OCI-LY7 (cell line): ENCODE measurements around the gene BTBD7. TPM values are rescaled to one million over a fixed set of nuclear protein-coding genes. Genes with fewer than 3 reads are reported as not detected.

Experiments
- BruUV-seq: library from RNA; stranded (reverse); fragments of 400-500 nt; replicated peaks from 2 replicates; lab custom pipeline; 2021; lab: Mats Ljungman, UMichigan
- CTCF ChIA-PET: fragments of 300-600 bp; sonication (Branson Sonifier 250); formaldehyde crosslinking; loops from one replicate; lab custom pipeline; 2022; ENCODE audit warnings: antibody characterized with exemption; ENCODE audit not compliant: unreplicated experiment; lab: Charles Lee
- POLR2A ChIA-PET: fragments of 300-600 bp; sonication (Branson Sonifier 250); formaldehyde crosslinking; loops from one replicate; lab custom pipeline; 2022; ENCODE audit warnings: antibody characterized with exemption; lab: Charles Lee
- DNase-seq: peaks from one replicate; pipeline ENCODE4 v3.0.0-alpha.2; 2015; ENCODE audit warnings: low spot score
- H2AFZ ChIP-seq: fragments of 200-600 bp; sonication (generic), shearing (Covaris generic); 2 replicates; pipeline ENCODE4 v1.6.1; 2014; ENCODE audit warnings: mild to moderate bottlenecking, antibody characterized with exemption, low read length, moderate library complexity
- H3K27ac ChIP-seq: fragments of 200-600 bp; sonication (generic); 2 replicates; pipeline ENCODE4 v1.5.1; 2014; ENCODE audit warnings: mixed run types, low read depth, mild to moderate bottlenecking, moderate library complexity, low read length, inconsistent platforms; ENCODE audit not compliant: poor library complexity, severe bottlenecking
- H3K36me3 ChIP-seq: fragments of 200-600 bp; sonication (generic); 2 replicates; pipeline ENCODE4 v1.6.1; 2014; ENCODE audit warnings: mild to moderate bottlenecking, antibody characterized with exemption, low read length, moderate library complexity, mixed read lengths; ENCODE audit not compliant: insufficient read depth
- H3K4me1 ChIP-seq: fragments of 200-600 bp; sonication (generic); 2 replicates; pipeline ENCODE4 v1.5.1; 2014; ENCODE audit warnings: mild to moderate bottlenecking, low read length; ENCODE audit not compliant: insufficient read depth, poor library complexity, severe bottlenecking
- H3K4me2 ChIP-seq: fragments of 200-600 bp; sonication (generic); 2 replicates; pipeline ENCODE4 v1.6.1; 2014; ENCODE audit warnings: mild to moderate bottlenecking, low read length
- H3K4me3 ChIP-seq: fragments of 200-600 bp; sonication (generic); 2 replicates; pipeline ENCODE4 v1.5.1; 2014; ENCODE audit warnings: mild to moderate bottlenecking, low read depth, low read length; ENCODE audit not compliant: poor library complexity, severe bottlenecking
- H3K79me2 ChIP-seq: fragments of 200-600 bp; sonication (generic); 2 replicates; pipeline ENCODE4 v1.6.1; 2016; ENCODE audit warnings: low read depth, mild to moderate bottlenecking, low read length, moderate library complexity, mixed read lengths; ENCODE audit not compliant: insufficient read depth
- H3K9me2 ChIP-seq: fragments of 200-600 bp; sonication (generic); 2 replicates; pipeline ENCODE4 v1.6.1; 2016; ENCODE audit warnings: mild to moderate bottlenecking, low read length, mixed read lengths; ENCODE audit not compliant: insufficient read depth
- H3K9me3 ChIP-seq: fragments of 200-600 bp; sonication (generic); 2 replicates; pipeline ENCODE4 v1.6.1; 2014; ENCODE audit warnings: mild to moderate bottlenecking, mixed run types, low read length, mixed read lengths
- H4K20me1 ChIP-seq: fragments of 200-600 bp; sonication (generic); 2 replicates; pipeline ENCODE4 v1.6.1; 2014; ENCODE audit warnings: mild to moderate bottlenecking, antibody characterized with exemption, low read length, moderate library complexity, mixed read lengths; ENCODE audit not compliant: insufficient read depth
- EZH2phosphoT487 ChIP-seq: fragments of 200-600 bp; sonication (generic); IDR thresholded peaks from 2 replicates; pipeline ENCODE4 v1.6.1; 2018; ENCODE audit warnings: low read depth, borderline replicate concordance, mild to moderate bottlenecking, mixed run types, antibody characterized with exemption, low read length, moderate library complexity, mixed read lengths
- intact Hi-C: fragments of 100-400 bp; cut with micrococcal nuclease; formaldehyde crosslinking; loops from one replicate; pipeline ENCODE4 v1.10.0; 2022; ENCODE audit not compliant: unreplicated experiment
- total RNA-seq, 2 experiments: library from RNA; depleted of rRNA in 1 of 2; stranded (reverse); fragments of >200 nt in 1 of 2; shearing (Covaris generic) in 1 of 2; gene quantifications; 2 replicates each; pipeline ENCODE4 v1.2.3, GENCODE V29; 2014 to 2022
- TF ChIP-seq, protein P1 (sequence below): fragments of 200-600 bp; sonication (generic); conservative IDR thresholded peaks from 2 replicates; pipeline ENCODE4 v1.5.1; 2014; ENCODE audit warnings: mild to moderate bottlenecking, antibody characterized with exemption, low read length, moderate library complexity, mixed read lengths

The BTBD7 gene
- total RNA-seq, 2 experiments from 2014 or later = 9.7 to 19.6 TPM

DNA sequence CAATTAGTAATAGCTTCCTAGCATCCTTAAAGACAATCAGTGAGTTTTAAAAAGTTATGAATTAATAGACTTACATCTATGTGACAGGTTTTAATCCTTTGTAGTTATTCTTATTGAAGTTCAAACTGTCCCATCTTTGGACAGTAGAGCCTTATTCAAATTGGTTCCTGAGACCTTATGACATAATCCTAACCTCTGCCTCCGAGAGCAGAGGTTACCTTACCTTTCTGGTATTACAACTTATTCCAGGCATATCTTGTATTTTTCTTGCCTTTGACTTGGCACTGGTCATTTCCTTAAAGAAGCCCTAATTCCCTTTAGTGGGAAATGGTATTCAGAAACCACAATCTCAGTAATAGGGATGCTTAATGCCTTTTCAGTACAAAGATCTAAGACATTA is 21.8 kb downstream of the BTBD7 start:
- ChIA-PET POLR2A (interaction anchor here (0.7 kb wide), 1 partner anchor 9 kb away, joined by 3 read pairs; no protein-coding TSS in a partner anchor), CTCF (no interaction called here)
- TF ChIP-seq, protein P1, sequence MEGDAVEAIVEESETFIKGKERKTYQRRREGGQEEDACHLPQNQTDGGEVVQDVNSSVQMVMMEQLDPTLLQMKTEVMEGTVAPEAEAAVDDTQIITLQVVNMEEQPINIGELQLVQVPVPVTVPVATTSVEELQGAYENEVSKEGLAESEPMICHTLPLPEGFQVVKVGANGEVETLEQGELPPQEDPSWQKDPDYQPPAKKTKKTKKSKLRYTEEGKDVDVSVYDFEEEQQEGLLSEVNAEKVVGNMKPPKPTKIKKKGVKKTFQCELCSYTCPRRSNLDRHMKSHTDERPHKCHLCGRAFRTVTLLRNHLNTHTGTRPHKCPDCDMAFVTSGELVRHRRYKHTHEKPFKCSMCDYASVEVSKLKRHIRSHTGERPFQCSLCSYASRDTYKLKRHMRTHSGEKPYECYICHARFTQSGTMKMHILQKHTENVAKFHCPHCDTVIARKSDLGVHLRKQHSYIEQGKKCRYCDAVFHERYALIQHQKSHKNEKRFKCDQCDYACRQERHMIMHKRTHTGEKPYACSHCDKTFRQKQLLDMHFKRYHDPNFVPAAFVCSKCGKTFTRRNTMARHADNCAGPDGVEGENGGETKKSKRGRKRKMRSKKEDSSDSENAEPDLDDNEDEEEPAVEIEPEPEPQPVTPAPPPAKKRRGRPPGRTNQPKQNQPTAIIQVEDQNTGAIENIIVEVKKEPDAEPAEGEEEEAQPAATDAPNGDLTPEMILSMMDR = no peak
- no peak for TF ChIP-seq EZH2phosphoT487
- BruUV-seq = no TSS peak
- no peak overlapping the region for H3K4me3 ChIP-seq
- H2AFZ ChIP-seq = no peak overlapping the region
- no peaks in the 10 kb centered on the region for H3K9me3 ChIP-seq
- no peaks in the 10 kb centered on the region for H3K36me3 ChIP-seq
- no peaks in the 10 kb centered on the region for H3K9me2 ChIP-seq
- H3K4me2 ChIP-seq = no peak overlapping the region
- H3K27ac ChIP-seq = no peak overlapping the region
- peaks cover 13% of the 10 kb centered on the region for H3K79me2 ChIP-seq
- intact Hi-C loops = no loop called here
- no peaks in the 10 kb centered on the region for H3K4me1 ChIP-seq
- H4K20me1 ChIP-seq = peaks cover 17% of the 10 kb centered on the region
- DNase-seq = no peak

DNA sequence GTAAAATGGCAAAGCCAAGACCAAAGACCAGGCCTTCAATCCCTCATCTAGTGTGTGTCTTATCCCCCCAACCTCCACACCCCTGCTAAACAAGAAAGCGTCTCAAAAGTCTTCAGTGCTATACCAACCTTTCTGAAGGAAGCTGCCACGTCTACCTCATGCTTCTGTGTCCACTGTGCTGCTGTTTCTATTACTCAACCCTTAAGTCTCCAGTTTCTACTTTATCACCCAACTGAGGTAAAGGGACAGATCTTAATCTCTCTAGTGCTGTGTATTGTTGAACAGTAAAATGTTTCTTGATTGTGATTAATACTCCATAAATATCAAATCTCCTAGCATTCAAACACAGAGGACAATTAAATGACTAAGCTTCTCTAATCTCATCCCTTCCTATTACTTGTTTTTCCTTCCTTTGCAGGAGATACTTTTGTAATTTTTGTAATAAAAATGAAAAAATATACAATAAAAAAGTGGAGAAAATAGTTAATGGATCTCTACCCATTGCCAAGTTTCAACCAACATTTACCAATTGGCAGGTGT is 23.3 kb downstream of the BTBD7 start:
- ChIA-PET CTCF (no interaction called here), POLR2A (interaction anchor here (0.6 to 0.7 kb wide), 3 partner anchors 21 to 1693 kb away, joined by 3 to 6 read pairs (median 3); no protein-coding TSS in a partner anchor)
- no peaks in the 10 kb centered on the region for H3K9me2 ChIP-seq
- no TSS peak for BruUV-seq
- H3K79me2 ChIP-seq = peaks cover 13% of the 10 kb centered on the region
- no peak overlapping the region for H2AFZ ChIP-seq
- H3K27ac ChIP-seq = no peak overlapping the region
- no peak for DNase-seq
- intact Hi-C loops = no loop called here
- no peaks in the 10 kb centered on the region for H3K4me1 ChIP-seq
- H4K20me1 ChIP-seq = peaks cover 17% of the 10 kb centered on the region
- no peak overlapping the region for H3K4me2 ChIP-seq
- H3K4me3 ChIP-seq = no peak overlapping the region
- TF ChIP-seq, protein P1 = no peak
- TF ChIP-seq EZH2phosphoT487 = no peak
- no peaks in the 10 kb centered on the region for H3K9me3 ChIP-seq
- H3K36me3 ChIP-seq = no peaks in the 10 kb centered on the region

DNA sequence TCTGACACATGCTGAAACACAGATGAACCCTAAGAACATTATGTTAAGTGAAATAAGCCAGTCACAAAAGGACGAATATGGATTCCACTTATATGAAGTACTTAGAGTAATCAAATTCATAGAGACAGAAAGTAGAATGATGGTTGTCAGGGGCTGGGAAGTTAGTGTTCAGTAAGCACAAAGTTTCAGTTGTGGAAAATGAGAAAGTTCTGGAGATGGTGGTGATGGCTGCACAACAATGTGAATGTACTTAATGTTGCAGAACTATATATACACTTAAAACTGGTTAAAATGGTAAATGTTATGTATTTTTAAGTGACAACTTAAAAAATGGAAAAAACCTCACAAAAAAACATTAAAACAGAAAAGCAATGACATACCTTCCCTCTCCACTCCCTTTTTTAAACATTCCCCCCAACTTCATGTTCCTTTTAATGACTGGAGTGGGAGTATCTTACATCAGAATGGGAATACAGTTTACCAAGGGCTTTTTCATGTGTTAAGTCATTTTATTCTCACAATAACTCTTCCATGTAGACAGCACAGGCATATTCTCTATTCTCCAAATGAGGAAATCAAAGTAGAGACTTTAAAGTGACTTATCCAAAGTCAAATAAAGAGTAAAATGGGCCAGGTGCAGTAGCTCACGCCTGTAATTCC is 24.0 kb downstream of the BTBD7 start:
- H3K4me1 ChIP-seq = no peaks in the 10 kb centered on the region
- no peak for DNase-seq
- BruUV-seq = no TSS peak
- H4K20me1 ChIP-seq = peaks cover 17% of the 10 kb centered on the region
- H3K9me2 ChIP-seq = no peaks in the 10 kb centered on the region
- no peak overlapping the region for H2AFZ ChIP-seq
- H3K4me2 ChIP-seq = no peak overlapping the region
- H3K4me3 ChIP-seq = no peak overlapping the region
- H3K79me2 ChIP-seq = peaks cover 13% of the 10 kb centered on the region
- intact Hi-C loops = no loop called here
- POLR2A ChIA-PET = interaction anchor here (0.7 kb wide), 1 partner anchor 22 kb away, joined by 6 read pairs; no protein-coding TSS in a partner anchor
- CTCF ChIA-PET = no interaction called here
- no peaks in the 10 kb centered on the region for H3K9me3 ChIP-seq
- no peak for TF ChIP-seq EZH2phosphoT487
- TF ChIP-seq, protein P1 = no peak
- H3K36me3 ChIP-seq = no peaks in the 10 kb centered on the region
- no peak overlapping the region for H3K27ac ChIP-seq
